ENCODE results near the gene CSF1. TPM values are rescaled to one million over a fixed set of nuclear protein-coding genes. Genes with fewer than 3 reads are reported as not detected.
A peak's percentile ranks its signal among the peaks of the same experiment; 100 is the strongest.

The CSF1 gene
- total RNA-seq, 1 donor = 64.8 TPM

- DNase-seq (ENCODE audit: low read depth) = no peak
- TF ChIP-seq CTCF (IDR thresholded peaks at IDR 0.05; ENCODE audit: insufficient read depth, low read depth, low read length) = no peak
- no peak overlapping the region for H3K4me3 ChIP-seq (ENCODE audit: low read depth, low read length)
These were observed 27.9 kb downstream of the CSF1 start for GRCh38 chr1:109938556-109938955.

GRCh38 chr1:109942434-109942833 lies 31.8 kb downstream of the CSF1 start:
- TF ChIP-seq CTCF (IDR thresholded peaks at IDR 0.05; ENCODE audit: insufficient read depth, low read depth, low read length) = no peak
- no peak overlapping the region for H3K4me3 ChIP-seq (ENCODE audit: low read depth, low read length)
- no peak for DNase-seq (ENCODE audit: low read depth)

- H3K4me3 ChIP-seq (ENCODE audit: low read depth, low read length) = no peak overlapping the region
- DNase-seq (ENCODE audit: low read depth) = peak; percentile 23
- no peak for TF ChIP-seq CTCF (IDR thresholded peaks at IDR 0.05; ENCODE audit: insufficient read depth, low read depth, low read length)
These were observed 33.9 kb downstream of the CSF1 start for GRCh38 chr1:109944541-109944940.

GRCh38 chr1:109946511-109946910 lies 35.9 kb downstream of the CSF1 start:
- DNase-seq (ENCODE audit: low read depth) = no peak
- no peak for TF ChIP-seq CTCF (IDR thresholded peaks at IDR 0.05; ENCODE audit: insufficient read depth, low read depth, low read length)
- no peak overlapping the region for H3K4me3 ChIP-seq (ENCODE audit: low read depth, low read length)

GRCh38 chr1:109947582-109948284 lies 37.1 kb downstream of the CSF1 start:
- DNase-seq (ENCODE audit: low read depth) = no peak
- no peak for TF ChIP-seq CTCF (IDR thresholded peaks at IDR 0.05; ENCODE audit: insufficient read depth, low read depth, low read length)
- no peak overlapping the region for H3K4me3 ChIP-seq (ENCODE audit: low read depth, low read length)

GRCh38 chr1:109948285-109948630 lies 37.6 kb downstream of the CSF1 start:
- DNase-seq (ENCODE audit: low read depth) = no peak
- H3K4me3 ChIP-seq (ENCODE audit: low read depth, low read length) = no peak overlapping the region
- no peak for TF ChIP-seq CTCF (IDR thresholded peaks at IDR 0.05; ENCODE audit: insufficient read depth, low read depth, low read length)

GRCh38 chr1:109950038-109950437 lies 39.4 kb downstream of the CSF1 start:
- no peak for DNase-seq (ENCODE audit: low read depth)
- no peak overlapping the region for H3K4me3 ChIP-seq (ENCODE audit: low read depth, low read length)
- no peak for TF ChIP-seq CTCF (IDR thresholded peaks at IDR 0.05; ENCODE audit: insufficient read depth, low read depth, low read length)

Data from fibroblast of villous mesenchyme (primary cell).